ENCODE measurements around the gene ADGRG7.

GRCh38 chr3:100715176-100715575 lies 105.8 kb downstream of the ADGRG7 start:
- TF ChIP-seq POLR2AphosphoS5 (IDR thresholded peaks at IDR 0.05; ENCODE audit: low read depth, low read length) (no peak), POLR2A (IDR thresholded peaks at IDR 0.05; ENCODE audit: low read depth, low read length) (no peak), POU2F2 (IDR thresholded peaks at IDR 0.05; ENCODE audit: low read depth, low read length) (no peak)
